ENCODE data around the gene PNRC1. TPM values are rescaled to one million over a fixed set of nuclear protein-coding genes. Genes with fewer than 3 reads are reported as not detected.
"Not testable (repeated sequence)": the region's sequence is repeated elsewhere in the genome, so short reads cannot be mapped to it uniquely, and the experiment has no call there.

PNRC1 gene
- total RNA-seq, 1 donor = 46.2 TPM

DNA sequence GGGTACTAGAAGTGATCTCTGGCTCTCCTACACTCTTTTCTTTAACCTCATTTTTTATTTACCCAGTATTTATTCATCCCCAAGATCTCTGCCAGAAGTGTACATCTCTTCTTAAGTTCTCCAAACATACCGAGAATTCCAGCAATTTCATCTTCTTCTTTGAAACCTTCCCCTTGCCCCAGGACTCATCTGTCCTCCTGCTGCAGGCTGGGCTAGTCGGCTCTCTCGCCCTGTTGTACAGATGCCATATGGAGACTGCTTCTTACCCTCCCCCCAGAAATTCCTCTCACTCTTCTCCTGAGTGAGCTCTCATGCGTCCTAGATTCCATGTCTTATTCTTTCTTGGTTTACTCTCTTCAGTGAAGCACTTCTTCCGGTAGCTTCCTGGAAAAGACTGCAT, 21.9 kb upstream of the PNRC1 start:
- DNase-seq (ENCODE audit: low read depth) = no peak
- H3K4me3 ChIP-seq (ENCODE audit: low read depth, low read length) = no peak overlapping the region
- TF ChIP-seq, protein P1, sequence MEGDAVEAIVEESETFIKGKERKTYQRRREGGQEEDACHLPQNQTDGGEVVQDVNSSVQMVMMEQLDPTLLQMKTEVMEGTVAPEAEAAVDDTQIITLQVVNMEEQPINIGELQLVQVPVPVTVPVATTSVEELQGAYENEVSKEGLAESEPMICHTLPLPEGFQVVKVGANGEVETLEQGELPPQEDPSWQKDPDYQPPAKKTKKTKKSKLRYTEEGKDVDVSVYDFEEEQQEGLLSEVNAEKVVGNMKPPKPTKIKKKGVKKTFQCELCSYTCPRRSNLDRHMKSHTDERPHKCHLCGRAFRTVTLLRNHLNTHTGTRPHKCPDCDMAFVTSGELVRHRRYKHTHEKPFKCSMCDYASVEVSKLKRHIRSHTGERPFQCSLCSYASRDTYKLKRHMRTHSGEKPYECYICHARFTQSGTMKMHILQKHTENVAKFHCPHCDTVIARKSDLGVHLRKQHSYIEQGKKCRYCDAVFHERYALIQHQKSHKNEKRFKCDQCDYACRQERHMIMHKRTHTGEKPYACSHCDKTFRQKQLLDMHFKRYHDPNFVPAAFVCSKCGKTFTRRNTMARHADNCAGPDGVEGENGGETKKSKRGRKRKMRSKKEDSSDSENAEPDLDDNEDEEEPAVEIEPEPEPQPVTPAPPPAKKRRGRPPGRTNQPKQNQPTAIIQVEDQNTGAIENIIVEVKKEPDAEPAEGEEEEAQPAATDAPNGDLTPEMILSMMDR (IDR thresholded peaks at IDR 0.05; ENCODE audit: insufficient read depth, low read depth, low read length) = no peak

DNA sequence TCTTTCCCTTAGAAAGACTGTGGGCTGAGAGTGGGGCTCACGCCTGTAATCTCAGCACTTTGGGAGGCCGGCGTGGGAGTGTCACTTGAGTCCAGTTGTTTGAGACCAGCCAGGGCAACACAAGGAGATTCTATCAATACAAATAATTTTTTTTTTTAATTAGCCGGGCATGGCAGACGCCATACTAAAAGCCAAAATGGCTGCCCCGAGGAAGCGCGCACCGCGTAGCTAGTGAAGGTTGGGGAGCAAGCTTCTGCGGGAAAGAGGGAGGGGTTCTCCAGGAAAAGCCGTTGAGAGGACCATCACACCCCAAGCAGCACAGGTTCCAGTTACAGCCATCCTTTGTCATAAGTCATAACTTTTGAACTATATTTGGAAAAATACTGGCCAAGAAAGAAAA, 21.3 kb upstream of the PNRC1 start:
- TF ChIP-seq, protein P1 (IDR thresholded peaks at IDR 0.05; ENCODE audit: insufficient read depth, low read depth, low read length) = no peak

DNA sequence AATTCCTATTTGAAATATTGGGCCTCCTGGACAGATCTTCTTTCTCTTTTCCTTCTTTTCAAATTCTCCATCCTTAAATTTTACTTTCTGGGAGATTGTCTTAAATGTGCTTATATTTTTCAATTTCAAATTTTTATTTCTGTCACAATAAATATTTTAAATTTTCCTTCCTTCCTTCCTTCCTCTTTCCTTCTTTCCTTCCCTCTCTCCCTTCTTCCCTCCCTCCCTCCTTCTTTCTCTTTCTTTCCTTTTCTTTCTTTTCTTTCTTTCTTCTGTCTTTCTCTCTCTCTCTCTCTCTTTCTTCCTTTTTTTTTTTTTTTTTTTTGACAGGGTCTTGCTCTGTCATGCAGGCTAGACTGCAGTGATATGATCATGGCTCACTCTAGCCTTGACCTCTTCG, 16.7 kb upstream of the PNRC1 start:
- DNase-seq (ENCODE audit: low read depth) = no peak
- H3K4me3 ChIP-seq (ENCODE audit: low read depth, low read length) = no peak overlapping the region
- TF ChIP-seq, protein P1 (IDR thresholded peaks at IDR 0.05; ENCODE audit: insufficient read depth, low read depth, low read length) = no peak

More for the DNA sequence above, 21.3 kb upstream of the PNRC1 start:
- H3K4me3 ChIP-seq (ENCODE audit: low read depth, low read length) = no peak overlapping the region
- no peak for DNase-seq (ENCODE audit: low read depth)

DNA sequence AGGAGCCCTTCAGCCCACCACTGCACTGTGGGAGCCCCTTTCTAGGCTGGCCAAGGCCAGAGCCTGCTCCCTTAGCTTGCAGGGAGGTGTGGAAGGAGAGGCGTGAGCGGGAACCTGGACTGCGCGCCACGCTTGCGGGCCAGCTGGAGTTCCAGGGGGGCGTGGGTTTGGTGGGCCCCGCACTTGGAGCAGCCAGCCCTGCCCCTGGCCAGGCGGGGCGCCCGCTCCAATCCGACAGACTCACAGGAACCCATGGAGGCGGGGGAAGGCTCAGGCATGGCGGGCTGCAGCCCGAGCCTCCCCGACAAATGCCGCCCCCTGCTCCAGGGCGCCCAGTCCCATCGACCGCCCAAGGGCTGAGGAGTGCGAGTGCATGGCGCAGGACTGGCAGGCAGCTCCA, 15.6 kb upstream of the PNRC1 start:
- not testable (repeated sequence) for DNase-seq (ENCODE audit: low read depth); H3K4me3 ChIP-seq (ENCODE audit: low read depth, low read length)

DNA sequence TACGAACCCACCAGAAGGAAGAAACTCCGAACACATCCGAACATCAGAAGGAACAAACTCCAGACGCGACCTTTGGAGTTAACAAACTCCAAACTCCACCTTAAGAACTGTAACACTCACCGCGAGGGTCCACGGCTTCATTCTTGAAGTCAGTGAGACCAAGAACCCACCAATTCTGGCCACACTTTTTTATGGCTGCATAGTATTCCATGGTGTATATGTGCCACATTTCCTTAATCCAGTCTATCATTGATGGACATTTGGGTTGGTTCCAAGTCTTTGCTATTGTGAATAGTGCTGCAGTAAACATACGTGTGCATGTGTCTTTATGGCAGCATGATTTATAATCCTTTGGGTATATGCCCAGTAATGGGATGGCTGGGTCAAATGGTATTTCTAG, 14.4 kb upstream of the PNRC1 start:
- H3K4me3 ChIP-seq (ENCODE audit: low read depth, low read length); DNase-seq (ENCODE audit: low read depth): not testable (repeated sequence)

DNA sequence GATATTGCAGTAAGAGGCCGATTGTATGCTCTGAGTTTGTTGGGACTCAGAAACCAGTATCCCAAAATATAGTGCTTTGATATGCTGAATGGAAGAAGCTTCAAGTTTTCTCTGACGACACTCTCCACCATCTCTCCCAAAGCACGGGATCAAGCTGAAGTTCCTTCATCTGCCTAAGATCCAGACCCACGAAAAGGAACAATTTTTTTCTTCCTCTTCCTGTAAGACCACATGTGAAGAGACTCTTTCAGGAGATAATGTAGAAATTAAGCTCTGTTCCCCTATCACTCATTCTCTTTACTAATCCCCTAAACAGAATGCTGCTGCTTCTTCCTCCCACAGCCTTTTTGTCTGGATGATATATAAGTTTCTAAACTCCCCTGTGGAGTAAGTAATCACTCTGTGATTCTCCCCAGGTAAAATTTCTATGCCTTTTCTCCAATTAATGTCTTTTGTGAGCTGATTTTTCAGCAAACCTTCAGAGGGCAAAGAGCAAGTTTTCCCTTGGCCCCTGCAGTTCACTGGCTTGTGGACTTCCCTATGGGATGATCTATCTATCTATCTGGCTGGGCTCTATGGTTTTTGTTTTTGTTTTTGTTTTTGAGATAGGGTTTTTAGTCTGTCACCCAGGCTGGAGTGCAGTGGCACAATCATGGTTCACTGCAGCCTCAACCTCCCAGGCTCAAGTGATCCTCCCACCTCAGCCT, 13.5 kb upstream of the PNRC1 start:
- DNase-seq (ENCODE audit: low read depth) = no peak
- TF ChIP-seq, protein P1 (IDR thresholded peaks at IDR 0.05; ENCODE audit: insufficient read depth, low read depth, low read length) = no peak
- no peak overlapping the region for H3K4me3 ChIP-seq (ENCODE audit: low read depth, low read length)

DNA sequence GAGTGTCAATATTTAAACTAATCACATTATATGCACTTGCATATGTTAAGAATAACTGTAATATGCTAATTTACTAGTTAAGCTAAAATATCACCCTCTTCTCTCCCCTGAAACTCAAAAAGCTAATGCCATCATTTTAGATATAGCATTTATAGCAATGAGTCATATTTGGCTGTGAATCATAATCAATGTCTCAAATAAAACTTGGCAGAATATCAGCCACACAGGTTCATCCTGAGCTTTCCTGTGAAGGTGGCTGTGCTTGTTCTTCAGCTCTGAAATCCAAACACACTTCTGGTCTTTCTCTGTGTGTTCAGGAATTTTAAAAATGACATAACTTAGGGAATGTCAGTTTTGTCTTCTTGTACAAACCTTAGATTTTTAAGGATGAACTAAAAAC, 12.8 kb upstream of the PNRC1 start:
- no peak for DNase-seq (ENCODE audit: low read depth)

DNA sequence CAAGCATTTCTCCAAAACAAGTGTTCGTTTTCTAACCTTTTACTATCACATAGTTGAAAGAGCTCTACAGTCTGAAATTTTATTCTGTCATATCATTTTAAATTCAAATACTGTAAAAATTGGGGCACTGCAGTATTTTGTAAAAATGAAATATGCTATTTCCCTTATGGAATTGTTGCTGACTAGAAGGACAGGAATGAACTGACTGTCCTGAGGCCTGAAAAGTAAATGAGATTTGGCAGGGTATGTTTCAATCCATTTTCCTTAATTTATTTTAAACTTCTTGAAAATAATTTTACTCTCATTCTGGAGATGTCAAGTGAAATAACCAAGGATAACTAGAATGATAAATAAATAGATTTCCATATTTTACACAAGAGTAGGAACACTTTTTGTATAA, 11.9 kb upstream of the PNRC1 start:
- TF ChIP-seq, protein P1 (IDR thresholded peaks at IDR 0.05; ENCODE audit: insufficient read depth, low read depth, low read length) = no peak
- no peak overlapping the region for H3K4me3 ChIP-seq (ENCODE audit: low read depth, low read length)
- no peak for DNase-seq (ENCODE audit: low read depth)

More for the DNA sequence above, 12.8 kb upstream of the PNRC1 start:
- H3K4me3 ChIP-seq (ENCODE audit: low read depth, low read length) = no peak overlapping the region
- TF ChIP-seq, protein P1 (IDR thresholded peaks at IDR 0.05; ENCODE audit: insufficient read depth, low read depth, low read length) = no peak
